ENCODE results near the gene LIME1. TPM values are rescaled to one million over a fixed set of nuclear protein-coding genes. Genes with fewer than 3 reads are reported as not detected.
A peak's percentile ranks its signal among the peaks of the same experiment; 100 is the strongest.

LIME1 gene
- total and polyA plus RNA-seq, 2 of the 4 experiments (the other 2 are of a cell fraction), result 0.36 to 7.8 TPM

DNA sequence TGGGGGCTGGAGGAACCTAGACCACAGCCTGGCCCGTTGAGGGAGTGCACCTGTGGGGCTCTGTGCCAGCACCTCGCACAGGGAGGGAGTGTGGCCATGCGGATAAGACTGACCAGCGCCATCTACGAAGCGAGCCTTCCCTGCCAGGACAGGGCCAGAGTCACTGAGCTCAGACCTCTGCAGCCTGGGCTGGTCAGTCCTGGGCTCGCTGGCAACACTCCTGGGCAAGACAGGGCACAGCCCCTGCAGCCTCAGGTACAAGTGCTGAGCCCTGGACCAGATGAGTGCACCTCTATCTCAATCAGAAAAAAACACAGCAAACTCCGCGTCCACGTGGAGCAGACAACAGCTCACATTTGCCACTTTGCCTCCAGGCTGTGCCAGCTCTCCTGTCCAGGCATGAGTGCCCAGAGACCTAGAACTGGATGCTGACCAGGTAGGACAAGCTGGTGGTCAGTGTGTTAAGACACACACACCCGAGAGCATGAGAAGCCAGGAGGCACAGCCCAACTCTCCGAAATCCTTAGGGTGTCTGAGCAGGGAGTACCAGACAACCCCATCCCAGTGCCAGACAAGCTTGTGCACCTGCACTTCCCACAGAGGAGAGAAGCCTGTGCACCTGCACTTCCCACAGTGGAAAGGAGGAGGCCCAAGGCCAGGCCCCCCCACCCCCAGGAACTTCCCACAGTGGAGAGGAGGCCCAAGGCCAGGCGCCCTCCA lies 33.6 kb upstream of the LIME1 start:
- peaks cover 29% of the 10 kb centered on the region for H3K36me3 ChIP-seq (ENCODE audit: control insufficient read depth, insufficient read depth, low read length)
- H3K4me1 ChIP-seq (ENCODE audit: control insufficient read depth, insufficient read depth, low read length), result peaks cover 24% of the 10 kb centered on the region
- no peaks in the 10 kb centered on the region for H3K27me3 ChIP-seq (ENCODE audit: control insufficient read depth, insufficient read depth, low read length)
- H3K27ac ChIP-seq (ENCODE audit: insufficient read depth, low read length), result no peak overlapping the region
- no peak for ATAC-seq (ENCODE audit: low read depth)
- H3K18ac ChIP-seq (ENCODE audit: low read depth, low read length), result no peak overlapping the region
- H4K5ac ChIP-seq (ENCODE audit: low read depth, low read length), result no peak overlapping the region
- H3K23ac ChIP-seq (ENCODE audit: low read depth, low read length), result no peak overlapping the region
- H2AK9ac ChIP-seq (replicated peaks; ENCODE audit: low read depth, low read length, poor library complexity), result no peak overlapping the region
- H2BK20ac ChIP-seq (ENCODE audit: low read depth, low read length), result no peak overlapping the region
- H2BK5ac ChIP-seq (ENCODE audit: low read depth, low read length, poor library complexity, severe bottlenecking), result no peak overlapping the region
- no peak for DNase-seq
- H3K9me3 ChIP-seq (ENCODE audit: control insufficient read depth, insufficient read depth, low read length), result no peaks in the 10 kb centered on the region
- no peak overlapping the region for H4K91ac ChIP-seq (ENCODE audit: insufficient read depth, low read depth, low read length)
- CTCF ChIA-PET, result no interaction called here
- H3K56ac ChIP-seq (ENCODE audit: extremely low read depth, insufficient read depth, low read length), result no peak overlapping the region
- no peak overlapping the region for H2BK120ac ChIP-seq (ENCODE audit: low read depth, low read length)
- H3K9me1 ChIP-seq (ENCODE audit: insufficient read depth, low read length), result no peaks in the 10 kb centered on the region
- no peak overlapping the region for H3K4me3 ChIP-seq (ENCODE audit: insufficient read depth, low read depth, low read length)
- H3K14ac ChIP-seq (replicated peaks; ENCODE audit: low read depth, low read length), result no peak overlapping the region
- POLR2A ChIA-PET (ENCODE audit: unreplicated experiment), result no interaction called here
- in situ Hi-C loops (cut with MboI; ENCODE audit: low sequenced_read_pairs) (loop anchor here (10.0 kb wide), 1 partner anchor 162 kb away; the partner anchor contains the start of genes ABHD16B and TPD52L2), dilution Hi-C loops (cut with HindIII; ENCODE audit: low sequenced_read_pairs, unreplicated experiment) (no loop called here), intact Hi-C loops (cut with micrococcal nuclease) (no loop called here)
- no peak overlapping the region for H2AK5ac ChIP-seq (ENCODE audit: low read depth, low read length)
- H2BK15ac ChIP-seq (ENCODE audit: low read depth, low read length), result no peak overlapping the region
- TF ChIP-seq, protein P1, sequence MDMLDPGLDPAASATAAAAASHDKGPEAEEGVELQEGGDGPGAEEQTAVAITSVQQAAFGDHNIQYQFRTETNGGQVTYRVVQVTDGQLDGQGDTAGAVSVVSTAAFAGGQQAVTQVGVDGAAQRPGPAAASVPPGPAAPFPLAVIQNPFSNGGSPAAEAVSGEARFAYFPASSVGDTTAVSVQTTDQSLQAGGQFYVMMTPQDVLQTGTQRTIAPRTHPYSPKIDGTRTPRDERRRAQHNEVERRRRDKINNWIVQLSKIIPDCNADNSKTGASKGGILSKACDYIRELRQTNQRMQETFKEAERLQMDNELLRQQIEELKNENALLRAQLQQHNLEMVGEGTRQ (IDR thresholded peaks at IDR 0.05; ENCODE audit: low read depth, low read length), result no peak
- TF ChIP-seq POLR2A (IDR thresholded peaks at IDR 0.05; ENCODE audit: low read depth, low read length) (no peak), MXI1 (IDR thresholded peaks at IDR 0.05; ENCODE audit: borderline replicate concordance, low read depth, low read length) (no peak), FOS (IDR thresholded peaks at IDR 0.05; ENCODE audit: low read depth, low read length) (no peak), MAFK (IDR thresholded peaks at IDR 0.05; ENCODE audit: low read depth, low read length) (no peak), BHLHE40 (IDR thresholded peaks at IDR 0.05; ENCODE audit: low read depth, low read length) (no peak), RAD21 (IDR thresholded peaks at IDR 0.05; ENCODE audit: low read length) (no peak), NFE2L2 (IDR thresholded peaks at IDR 0.05; ENCODE audit: low read depth, low read length) (no peak), MAZ (IDR thresholded peaks at IDR 0.05; ENCODE audit: borderline replicate concordance, low read depth, low read length) (no peak), RCOR1 (IDR thresholded peaks at IDR 0.05; ENCODE audit: insufficient replicate concordance, low read length) (no peak), ELK1 (IDR thresholded peaks at IDR 0.05; ENCODE audit: borderline replicate concordance, low read depth, low read length) (no peak), CHD1 (IDR thresholded peaks at IDR 0.05; ENCODE audit: low read depth, low read length) (no peak), CEBPB (IDR thresholded peaks at IDR 0.05; ENCODE audit: low read depth, low read length) (no peak), RFX5 (IDR thresholded peaks at IDR 0.05; ENCODE audit: low read depth, low read length) (no peak)
- TF ChIP-seq, protein P2, sequence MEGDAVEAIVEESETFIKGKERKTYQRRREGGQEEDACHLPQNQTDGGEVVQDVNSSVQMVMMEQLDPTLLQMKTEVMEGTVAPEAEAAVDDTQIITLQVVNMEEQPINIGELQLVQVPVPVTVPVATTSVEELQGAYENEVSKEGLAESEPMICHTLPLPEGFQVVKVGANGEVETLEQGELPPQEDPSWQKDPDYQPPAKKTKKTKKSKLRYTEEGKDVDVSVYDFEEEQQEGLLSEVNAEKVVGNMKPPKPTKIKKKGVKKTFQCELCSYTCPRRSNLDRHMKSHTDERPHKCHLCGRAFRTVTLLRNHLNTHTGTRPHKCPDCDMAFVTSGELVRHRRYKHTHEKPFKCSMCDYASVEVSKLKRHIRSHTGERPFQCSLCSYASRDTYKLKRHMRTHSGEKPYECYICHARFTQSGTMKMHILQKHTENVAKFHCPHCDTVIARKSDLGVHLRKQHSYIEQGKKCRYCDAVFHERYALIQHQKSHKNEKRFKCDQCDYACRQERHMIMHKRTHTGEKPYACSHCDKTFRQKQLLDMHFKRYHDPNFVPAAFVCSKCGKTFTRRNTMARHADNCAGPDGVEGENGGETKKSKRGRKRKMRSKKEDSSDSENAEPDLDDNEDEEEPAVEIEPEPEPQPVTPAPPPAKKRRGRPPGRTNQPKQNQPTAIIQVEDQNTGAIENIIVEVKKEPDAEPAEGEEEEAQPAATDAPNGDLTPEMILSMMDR (conservative IDR thresholded peaks at IDR 0.05; ENCODE audit: low read depth, low read length), result no peak
- no TSS peak for BruUV-seq (replicated peaks)
- H3K4ac ChIP-seq (ENCODE audit: low read depth, low read length), result no peak overlapping the region; the same call in 1 of the 2 replicates
- no peak overlapping the region for H3K4me2 ChIP-seq (ENCODE audit: low read depth, low read length)
- no peak overlapping the region for H4K8ac ChIP-seq (ENCODE audit: low read depth in 2 of 2, low read length in 2 of 2)
- peaks cover 22 to 75% of the 10 kb centered on the region in 2 experiments for H3K79me1 ChIP-seq (ENCODE audit: low read depth in 1 of 2, low read length in 2 of 2)
- peak overlapping the region; percentile 8 for H2AFZ ChIP-seq (replicated peaks; ENCODE audit: low read length, poor library complexity)
- H3K9ac ChIP-seq (ENCODE audit: low read depth, low read length), result no peak overlapping the region
- no peaks in the 10 kb centered on the region for H4K20me1 ChIP-seq (ENCODE audit: insufficient read depth, low read length)
- 87% methylated on average over 8 of the region's 13 CpGs; no CpG with 5 or more reads in 1 of the 2 experiments for WGBS, 2 experiments (ENCODE audit: extremely low coverage in 2 of 2, insufficient read length in 1 of 2)

Data from IMR-90 (cell line).